ENCODE measurements around the gene TRAPPC3. TPM values are rescaled to one million over a fixed set of nuclear protein-coding genes. Genes with fewer than 3 reads are reported as not detected.

The TRAPPC3 gene
- polyA plus RNA-seq, 4 donors: 62.1 to 66.6 (median 66.3) TPM

- DNase-seq (ENCODE audit: low read depth in 4 of 4, low spot score in 3 of 4): no peak
Measured at GRCh38 chr1:36128905-36129206, 20.4 kb downstream of the TRAPPC3 start.

DNA sequence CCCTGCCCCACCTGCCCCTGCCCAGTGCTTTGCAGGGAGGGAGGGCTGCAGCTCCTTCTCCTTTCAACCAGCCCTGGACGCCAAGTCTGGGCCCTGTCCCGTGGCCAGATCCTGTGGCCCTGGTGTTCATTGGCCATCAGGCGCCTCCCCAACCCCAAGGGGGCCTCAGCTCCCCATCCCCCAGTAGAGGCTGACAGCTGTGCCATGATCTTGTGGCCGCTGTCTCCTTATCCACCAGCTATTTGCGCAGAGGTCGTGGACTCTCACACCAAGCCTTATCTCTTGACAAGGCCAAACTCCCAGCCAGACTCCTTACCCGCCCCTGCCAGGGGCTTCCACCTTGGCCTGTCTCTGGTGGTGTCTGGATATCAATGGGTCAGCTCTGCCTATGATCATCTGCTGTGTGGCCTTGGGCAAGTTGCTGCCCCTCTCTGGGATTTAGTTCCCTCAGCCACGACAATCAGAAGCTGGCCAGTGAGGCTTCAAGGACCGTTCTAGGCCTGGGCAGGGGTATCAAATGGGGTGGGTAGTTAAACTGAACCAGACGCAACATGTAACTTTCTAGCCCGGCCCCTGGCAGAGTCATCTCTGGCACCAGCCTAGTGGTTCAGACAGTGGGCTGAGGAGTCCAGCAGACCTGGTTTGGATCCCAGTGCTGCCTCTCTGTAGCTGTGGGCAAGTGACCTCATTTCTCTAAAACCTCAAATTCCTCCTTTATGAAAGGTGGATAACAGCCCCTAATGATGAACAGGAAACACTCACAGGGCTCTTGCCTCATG is 21.0 kb downstream of the TRAPPC3 start:
- DNase-seq (ENCODE audit: low read depth in 4 of 4, low spot score in 3 of 4): no peak

DNA sequence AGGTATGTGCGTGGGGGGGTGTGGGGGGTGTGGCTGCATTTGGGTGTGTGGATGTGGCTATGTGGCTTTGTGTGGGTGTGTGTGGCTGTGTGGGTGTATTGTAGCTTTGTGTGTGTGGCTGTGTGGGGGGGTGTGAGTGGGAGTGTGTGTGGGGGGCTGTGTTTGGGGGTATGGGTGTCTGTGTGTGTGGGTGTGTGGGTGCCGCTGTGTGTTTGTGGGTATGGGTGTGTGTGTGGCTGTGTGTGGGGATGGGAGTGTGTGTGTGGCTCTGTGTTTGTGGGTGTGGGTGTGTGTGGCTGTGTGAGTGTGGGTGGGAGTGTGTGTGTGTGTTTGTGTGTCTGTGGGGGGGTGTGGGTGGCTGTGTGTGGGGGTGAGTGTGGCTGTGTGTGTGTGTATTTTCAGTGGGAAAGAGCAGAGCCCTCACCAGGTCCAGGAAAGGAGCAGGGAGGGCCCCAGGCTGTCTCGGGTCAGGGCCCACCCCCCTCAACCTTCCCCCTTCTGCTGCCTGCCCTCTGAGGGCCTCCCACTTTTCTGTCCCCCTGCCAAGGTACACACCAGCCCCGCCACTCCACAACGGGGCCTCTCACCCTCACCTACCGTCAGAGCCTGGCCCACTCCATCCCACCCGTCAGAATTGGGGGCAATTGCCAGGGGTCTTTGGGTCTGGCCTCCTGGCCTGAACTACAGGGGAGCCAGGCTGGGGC is 22.3 kb downstream of the TRAPPC3 start:
- DNase-seq (ENCODE audit: low read depth in 4 of 4, low spot score in 3 of 4): no peak

DNA sequence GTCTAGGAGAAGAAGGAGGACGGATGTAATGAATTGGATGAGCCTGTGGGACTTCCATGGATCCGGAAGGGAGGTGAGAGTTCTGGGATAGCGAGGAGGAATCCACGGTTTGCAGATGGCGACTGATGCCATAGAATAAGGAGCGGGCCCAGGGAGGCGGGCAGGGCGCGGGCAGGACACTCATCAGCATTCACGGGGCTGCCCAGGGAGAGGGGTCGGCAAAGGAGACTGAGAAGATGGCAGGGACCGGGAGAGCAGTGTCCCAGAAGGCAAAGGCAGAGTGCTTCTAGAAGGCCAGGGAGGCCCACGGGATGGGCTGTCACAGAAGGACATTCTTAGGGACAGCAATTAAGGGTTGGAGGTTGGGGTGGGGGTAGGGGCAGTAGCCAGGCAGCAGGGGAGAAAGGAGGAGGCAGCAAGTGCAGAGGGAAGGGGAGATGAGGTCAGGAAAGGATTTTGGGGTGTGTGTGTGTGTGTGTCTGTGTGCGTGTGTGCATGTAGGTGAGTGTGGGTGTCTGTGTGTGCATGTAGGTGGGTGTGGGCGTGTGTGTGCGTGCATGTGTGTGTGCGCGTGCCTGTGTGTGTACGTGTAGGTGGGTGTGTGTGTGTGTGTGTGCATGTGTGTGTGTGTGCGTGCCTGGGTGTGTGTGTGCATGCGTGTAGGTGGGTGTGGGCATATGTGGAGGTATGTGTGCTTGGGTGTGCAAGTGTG is 23.1 kb downstream of the TRAPPC3 start:
- no peak for DNase-seq (ENCODE audit: low read depth in 4 of 4, low spot score in 3 of 4)

DNA sequence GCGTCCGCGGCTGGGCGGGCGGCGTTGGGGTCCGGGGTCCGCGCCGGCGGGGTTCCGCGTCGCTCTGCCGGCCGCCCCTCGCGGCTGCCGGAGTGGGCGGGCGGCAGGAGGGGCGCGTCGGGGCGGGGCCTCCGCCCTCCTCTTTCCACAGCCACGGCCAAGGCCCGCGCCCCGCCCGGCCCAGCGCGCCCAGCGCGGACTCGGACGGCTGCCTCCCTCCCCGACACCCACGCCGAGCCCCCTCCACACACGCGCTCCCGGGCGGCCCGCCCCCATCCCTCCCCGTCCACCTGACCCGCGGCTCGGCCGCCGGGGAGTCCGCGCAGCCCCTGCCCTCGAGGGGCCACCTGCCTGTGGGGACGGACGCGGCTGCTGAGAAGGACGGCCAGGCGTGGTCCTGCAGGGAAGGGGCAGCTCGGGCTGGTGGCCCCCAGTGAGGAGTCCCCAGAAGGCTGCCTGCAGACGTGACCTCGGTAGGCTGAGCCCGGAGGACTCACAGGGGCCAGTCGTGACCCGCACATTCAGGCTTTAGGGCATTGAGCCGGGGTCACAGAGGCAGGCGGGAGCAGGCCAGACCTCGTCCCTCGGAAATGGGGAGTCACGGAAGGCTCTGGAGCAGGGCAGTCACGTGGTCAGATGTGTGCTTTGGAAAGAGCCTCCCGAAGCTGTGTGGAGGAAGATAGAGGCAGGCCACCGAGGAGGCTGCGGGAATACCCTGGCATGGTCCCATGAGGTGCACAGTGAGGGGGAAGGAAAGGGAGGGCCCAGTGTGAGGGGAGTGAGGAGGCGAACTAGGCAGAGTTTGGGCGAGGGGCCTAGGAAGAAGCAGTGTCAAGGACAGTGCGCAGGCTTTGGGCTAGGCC is 23.9 kb downstream of the TRAPPC3 start, which contains the start of gene COL8A2:
Gene COL8A2, minus strand, starts transcription at position 94 of the 863 bp plus-strand sequence. CDS start 24,980 bp downstream, outside the sequence.
- no peak for DNase-seq (ENCODE audit: low read depth in 4 of 4, low spot score in 3 of 4)

DNA sequence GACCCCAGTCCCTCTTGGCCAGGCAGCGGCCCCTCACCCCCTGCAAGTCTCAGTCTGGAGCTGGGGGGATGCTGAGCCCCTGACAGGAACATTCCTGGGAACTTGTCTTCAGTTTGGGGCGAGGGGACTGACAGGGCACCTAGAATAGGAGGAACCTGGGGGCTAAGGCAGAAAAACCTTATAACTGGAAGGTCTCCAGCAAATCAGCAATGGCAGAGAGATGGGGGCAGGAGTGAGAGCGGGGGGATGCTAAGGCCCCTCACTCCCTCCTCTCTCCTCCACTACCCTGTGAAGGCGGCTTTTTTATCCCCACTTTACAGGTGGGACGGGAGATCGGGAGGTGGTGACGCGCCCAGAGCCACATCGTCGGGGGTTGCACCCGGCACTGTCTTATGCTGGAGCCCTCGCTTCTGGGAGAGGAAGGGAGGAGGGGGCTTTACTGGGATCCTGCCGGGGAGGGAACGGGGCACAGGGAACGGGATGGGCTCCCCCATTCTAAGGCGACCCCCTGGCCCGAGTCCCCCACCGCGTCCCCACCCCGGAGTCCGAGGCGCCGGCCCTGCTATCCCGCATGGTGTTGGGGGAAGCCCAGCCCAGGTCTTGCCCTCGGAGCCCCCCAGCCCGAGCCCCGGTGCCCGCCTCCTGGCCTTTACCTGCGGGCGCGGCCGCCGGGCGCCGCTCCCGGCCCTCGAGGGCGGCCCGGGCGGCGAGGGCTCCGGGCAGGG is 24.7 kb downstream of the TRAPPC3 start:
- no peak for DNase-seq (ENCODE audit: low read depth in 4 of 4, low spot score in 3 of 4)

DNA sequence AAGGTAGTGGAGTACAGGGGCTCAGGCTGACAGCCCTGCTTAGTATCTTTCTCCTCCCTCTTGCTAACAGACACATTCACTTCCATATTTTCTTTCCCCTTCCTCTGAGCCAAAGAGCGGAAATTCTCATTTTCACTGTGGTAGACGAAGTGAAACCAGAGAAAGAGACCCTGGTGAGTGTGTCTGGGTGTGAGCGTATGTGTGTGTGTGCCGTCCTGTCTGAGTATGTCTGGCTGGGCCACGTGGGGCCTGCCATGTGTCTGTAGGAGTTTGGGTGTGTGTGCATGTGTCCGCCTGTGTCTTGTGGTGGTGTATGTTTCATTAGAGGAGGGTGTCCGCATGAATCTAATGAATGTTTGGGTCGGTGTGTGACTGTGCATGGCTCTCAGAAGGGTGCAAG is 25.9 kb downstream of the TRAPPC3 start:
- DNase-seq (ENCODE audit: low read depth in 4 of 4, low spot score in 3 of 4): no peak

- DNase-seq (ENCODE audit: low read depth in 4 of 4, low spot score in 3 of 4): no peak
Measured at GRCh38 chr1:36122062-36123030, 26.9 kb downstream of the TRAPPC3 start.

DNA sequence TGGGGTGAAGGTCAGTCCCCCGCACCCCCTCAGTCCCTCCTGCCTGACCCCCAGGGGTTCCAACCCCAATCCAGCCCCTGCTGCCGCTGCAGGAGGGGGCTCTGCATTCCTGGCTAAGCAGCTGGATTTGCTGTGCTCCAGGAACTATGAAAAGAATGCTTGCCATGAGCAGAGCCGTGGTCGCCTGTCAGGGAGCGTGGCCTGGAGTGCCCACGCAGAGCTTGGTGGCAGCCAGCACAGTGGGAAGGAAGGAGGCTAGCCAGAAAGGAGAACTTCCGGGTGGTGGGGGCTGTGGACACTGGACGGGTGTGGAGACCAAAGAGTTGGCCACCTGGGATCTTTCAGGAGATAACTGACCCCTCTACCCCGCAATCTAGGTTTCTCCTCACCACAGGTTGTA is 29.8 kb downstream of the TRAPPC3 start:
- no peak for DNase-seq (ENCODE audit: low read depth in 4 of 4, low spot score in 3 of 4)

GRCh38 chr1:36118447-36119204 is 30.7 kb downstream of the TRAPPC3 start:
- no peak for DNase-seq (ENCODE audit: low read depth in 4 of 4, low spot score in 3 of 4)

GRCh38 chr1:36116901-36117300 is 32.4 kb downstream of the TRAPPC3 start:
- DNase-seq (ENCODE audit: low read depth in 4 of 4, low spot score in 3 of 4): no peak

DNA sequence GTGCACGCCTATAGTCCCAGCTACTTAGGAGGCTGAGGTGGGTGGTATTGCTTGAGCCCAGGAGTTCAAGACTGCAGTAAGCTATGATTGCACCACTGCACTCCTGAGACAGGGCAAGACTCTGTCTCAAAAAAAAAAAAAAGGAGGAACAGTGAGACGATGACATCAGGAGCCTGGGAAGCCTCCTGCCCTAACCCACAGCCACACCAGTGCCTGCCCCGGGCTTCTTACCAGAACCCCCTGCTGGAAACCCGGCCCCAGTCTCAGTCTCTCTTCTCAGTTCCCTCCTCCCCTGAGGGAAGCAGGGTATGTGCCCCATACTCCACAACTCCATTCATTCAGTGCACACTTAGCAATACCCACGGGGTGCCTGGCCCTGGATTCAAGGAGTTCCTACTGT is 33.4 kb downstream of the TRAPPC3 start:
- DNase-seq (ENCODE audit: low read depth in 4 of 4, low spot score in 3 of 4): no peak

GRCh38 chr1:36115200-36115669 is 34.1 kb downstream of the TRAPPC3 start:
- DNase-seq (ENCODE audit: low read depth in 4 of 4, low spot score in 3 of 4): no peak

DNA sequence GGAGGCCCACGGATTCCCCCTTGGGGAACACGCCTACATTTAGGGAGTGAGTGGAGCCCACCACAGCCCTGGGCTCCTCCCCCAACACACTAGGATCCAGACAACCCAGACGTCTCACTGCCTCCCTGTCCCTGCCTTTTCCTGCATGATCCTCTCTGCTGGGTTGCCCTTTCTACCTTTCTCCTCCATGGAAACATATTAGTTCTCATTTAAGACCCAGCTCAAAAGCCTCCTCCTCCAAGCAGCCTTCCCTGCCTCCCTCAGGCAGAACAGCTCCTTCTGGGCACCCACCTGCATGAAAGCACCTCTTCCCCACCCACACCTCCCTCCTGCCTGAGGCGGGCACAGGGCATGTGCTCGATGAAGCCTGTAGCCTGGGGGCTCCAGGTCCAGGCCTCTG is 34.9 kb downstream of the TRAPPC3 start:
- DNase-seq (ENCODE audit: low read depth in 4 of 4, low spot score in 3 of 4): no peak

DNA sequence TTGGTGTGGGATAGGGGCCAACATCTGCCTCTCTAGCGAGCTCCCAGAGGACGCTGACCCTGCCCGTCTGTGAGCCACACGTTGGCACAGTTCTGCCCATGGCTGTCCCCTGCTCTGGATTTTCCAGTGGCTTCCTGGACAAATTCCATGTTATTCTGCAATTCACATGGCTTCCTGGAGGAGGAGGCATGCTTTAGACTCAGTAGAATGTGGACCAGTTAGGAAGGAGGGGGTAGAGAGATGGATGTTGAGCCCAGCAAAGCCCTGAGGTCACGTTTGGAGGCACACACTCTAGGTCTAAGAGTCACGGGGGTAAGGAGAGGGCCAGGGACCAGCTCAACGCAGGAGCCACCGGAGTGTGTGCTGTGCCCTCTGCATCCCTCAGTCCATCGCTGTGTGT is 36.5 kb downstream of the TRAPPC3 start:
- DNase-seq (ENCODE audit: low read depth in 4 of 4, low spot score in 3 of 4): no peak

- no peak for DNase-seq (ENCODE audit: low read depth in 4 of 4, low spot score in 3 of 4)
Measured at GRCh38 chr1:36111151-36111550, 38.1 kb downstream of the TRAPPC3 start.

- no peak for DNase-seq (ENCODE audit: low read depth in 4 of 4, low spot score in 3 of 4)
Measured at GRCh38 chr1:36109041-36109679, 40.1 kb downstream of the TRAPPC3 start.
